Measurements from ENCODE around the gene DHX32. TPM values are rescaled to one million over a fixed set of nuclear protein-coding genes. Genes with fewer than 3 reads are reported as not detected.

Gene DHX32
- total RNA-seq, 3 donors from 2014 or later: 51.5 to 91.3 (median 66.5) TPM

- no peak for ATAC-seq
- no peak for TF ChIP-seq CTCF (IDR thresholded peaks at IDR 0.05)
- no peaks in the 10 kb centered on the region for H3K9me3 ChIP-seq
- H3K36me3 ChIP-seq (ENCODE audit: low read depth): peaks cover 1% of the 10 kb centered on the region
- DNase-seq: no peak
- H3K4me3 ChIP-seq: no peak overlapping the region
- intact Hi-C loops (cut with DNase I, micrococcal nuclease): no loop called here
- H3K4me1 ChIP-seq (ENCODE audit: low read depth): no peaks in the 10 kb centered on the region
Observed at GRCh38 chr10:125845617-125846016, 35.5 kb downstream of the DHX32 start.

GRCh38 chr10:125844751-125845221 is 36.3 kb downstream of the DHX32 start:
- TF ChIP-seq CTCF (IDR thresholded peaks at IDR 0.05): no peak
- ATAC-seq (no peak), DNase-seq (no peak)
- Histone ChIP-seq H3K4me1 (ENCODE audit: low read depth) (no peaks in the 10 kb centered on the region), H3K4me3 (no peak overlapping the region), H3K9me3 (no peaks in the 10 kb centered on the region), H3K36me3 (ENCODE audit: low read depth) (peaks cover 7% of the 10 kb centered on the region)
- intact Hi-C loops (cut with DNase I, micrococcal nuclease): no loop called here

GRCh38 chr10:125843603-125844329 is 37.3 kb downstream of the DHX32 start:
- no peak for ATAC-seq
- Histone ChIP-seq H3K4me1 (ENCODE audit: low read depth) (no peaks in the 10 kb centered on the region), H3K9me3 (no peaks in the 10 kb centered on the region), H3K36me3 (ENCODE audit: low read depth) (peaks cover 9% of the 10 kb centered on the region), H3K4me3 (no peak overlapping the region)
- intact Hi-C loops (cut with DNase I, micrococcal nuclease): no loop called here
- no peak for DNase-seq
- no peak for TF ChIP-seq CTCF (IDR thresholded peaks at IDR 0.05)

- no peak for TF ChIP-seq CTCF (IDR thresholded peaks at IDR 0.05)
- intact Hi-C loops (cut with DNase I, micrococcal nuclease): no loop called here
- no peak overlapping the region for H3K4me3 ChIP-seq
- no peak for DNase-seq
- H3K36me3 ChIP-seq (ENCODE audit: low read depth): peaks cover 9% of the 10 kb centered on the region
- no peaks in the 10 kb centered on the region for H3K4me1 ChIP-seq (ENCODE audit: low read depth)
- ATAC-seq: no peak
- H3K9me3 ChIP-seq: no peaks in the 10 kb centered on the region
Observed at GRCh38 chr10:125840955-125841354, 40.1 kb downstream of the DHX32 start.

- Histone ChIP-seq H3K4me1 (ENCODE audit: low read depth) (no peaks in the 10 kb centered on the region), H3K4me3 (no peak overlapping the region), H3K36me3 (ENCODE audit: low read depth) (peaks cover 9% of the 10 kb centered on the region), H3K9me3 (no peaks in the 10 kb centered on the region)
- ATAC-seq: no peak
- intact Hi-C loops (cut with DNase I, micrococcal nuclease): no loop called here
- no peak for DNase-seq
- no peak for TF ChIP-seq CTCF (IDR thresholded peaks at IDR 0.05)
Observed at GRCh38 chr10:125840406-125840805, 40.7 kb downstream of the DHX32 start.

Data from mucosa of descending colon (tissue), 3 donors.